SK-N-SH (cell line): Measurements from ENCODE around the gene MAP2K7. TPM values are rescaled to one million over a fixed set of nuclear protein-coding genes. Genes with fewer than 3 reads are reported as not detected.
A peak's percentile ranks its signal among the peaks of the same experiment; 100 is the strongest.

Source experiments
- CTCF ChIA-PET: fragments of 300-600, 350-600 bp; formaldehyde crosslinking; extraction: SDS; loops from one replicate; lab custom pipeline; 2021; lab: Yijun Ruan, JAX
- POLR2A ChIA-PET: fragments of 350-600 bp; sonication (Branson Sonifier 250); formaldehyde crosslinking; extraction: SDS; loops from one replicate; lab custom pipeline; 2020; ENCODE audit warnings: antibody characterized with exemption, inconsistent platforms; lab: Yijun Ruan, JAX
- DNase-seq: peaks from one replicate; pipeline ENCODE4 v3.0.0; 2012
- H2AFZ ChIP-seq: fragments of 200-600 bp; sonication (generic); 2 replicates; pipeline ENCODE4 v1.8.1; 2016; ENCODE audit warnings: antibody characterized with exemption, mild to moderate bottlenecking, low read depth
- H3F3A ChIP-seq: fragments of 200-600 bp; sonication (generic); replicated peaks from 2 replicates; pipeline ENCODE3; 2016; ENCODE audit warnings: antibody characterized with exemption, mild to moderate bottlenecking; ENCODE audit not compliant: insufficient read depth
- H3K27ac ChIP-seq, 2 experiments: fragments of 200-500 bp in 1 of 2; fragments of 200-600 bp in 1 of 2; sonication (Bioruptor generic) in 1 of 2; sonication (generic), shearing (Covaris generic) in 1 of 2; 2 replicates each; pipeline versions ENCODE4 v1.5.1 to v1.6.1; 2014 to 2016; ENCODE audit warnings: low read depth in 2 of 2, inconsistent platforms in 1 of 2, low read length in 1 of 2, mild to moderate bottlenecking in 1 of 2, mixed read lengths in 1 of 2
- H3K27me3 ChIP-seq: fragments of 200-600 bp; sonication (generic), shearing (Covaris generic); 2 replicates; pipeline ENCODE4 v1.6.1; 2016; ENCODE audit warnings: mixed run types; ENCODE audit not compliant: insufficient read depth
- H3K36me3 ChIP-seq, 2 experiments: fragments of 200-500 bp in 1 of 2; fragments of 200-600 bp in 1 of 2; sonication (Bioruptor generic) in 1 of 2; sonication (generic) in 1 of 2; replicated peaks in 1 of 2; 2 replicates each; pipeline versions ENCODE3 to v1.5.1; 2014 to 2016; ENCODE audit warnings: low read length in 1 of 2, mild to moderate bottlenecking in 1 of 2; ENCODE audit not compliant: insufficient read depth in 2 of 2, control insufficient read depth in 1 of 2
- H3K4me1 ChIP-seq, 2 experiments: fragments of 200-500 bp in 1 of 2; fragments of 200-600 bp in 1 of 2; sonication (Bioruptor generic) in 1 of 2; sonication (generic), shearing (Covaris generic) in 1 of 2; 2 replicates each; pipeline versions ENCODE4 v1.5.1 to v1.6.1; 2014 to 2016; ENCODE audit warnings: low read depth in 1 of 2, low read length in 1 of 2, mixed run types in 1 of 2; ENCODE audit not compliant: insufficient read depth in 2 of 2, control insufficient read depth in 1 of 2
- H3K4me2 ChIP-seq: fragments of 200-600 bp; sonication (generic), shearing (Covaris generic); 2 replicates; pipeline ENCODE4 v1.6.1; 2017; ENCODE audit warnings: mixed run types
- H3K4me3 ChIP-seq, 2 experiments: fragments of 200-500 bp in 1 of 2; fragments of 200-600 bp in 1 of 2; sonication (Bioruptor generic) in 1 of 2; sonication (generic), shearing (Covaris generic) in 1 of 2; 2 replicates each; pipeline versions ENCODE4 v1.5.1 to v1.8.1; 2014 to 2016; ENCODE audit warnings: low read depth in 2 of 2, inconsistent platforms in 1 of 2, low read length in 1 of 2, mild to moderate bottlenecking in 1 of 2, mixed read lengths in 1 of 2, moderate library complexity in 1 of 2
- H3K79me2 ChIP-seq: fragments of 200-600 bp; sonication (generic); 2 replicates; pipeline ENCODE4 v1.8.1; 2017; ENCODE audit warnings: mild to moderate bottlenecking; ENCODE audit not compliant: insufficient read depth
- H3K9ac ChIP-seq: fragments of 200-600 bp; sonication (generic); 2 replicates; pipeline ENCODE4 v1.6.1; 2017; ENCODE audit warnings: mixed run types
- H3K9me2 ChIP-seq: fragments of 200-600 bp; sonication (generic); 2 replicates; pipeline ENCODE4 v1.6.1; 2017; ENCODE audit warnings: mixed run types
- H3K9me3 ChIP-seq: fragments of 200-600 bp; sonication (generic); 2 replicates; pipeline ENCODE4 v1.6.1; 2017; ENCODE audit warnings: mixed run types, mild to moderate bottlenecking, moderate library complexity
- H4K20me1 ChIP-seq: fragments of 200-600 bp; sonication (generic); 2 replicates; pipeline ENCODE4 v1.6.1; 2017; ENCODE audit warnings: mild to moderate bottlenecking, mixed run types; ENCODE audit not compliant: insufficient read depth
- EP300 ChIP-seq, 2 experiments: IDR thresholded peaks; 2 replicates each; pipeline versions ENCODE4 v1.4.0 to v1.6.1; 2012; ENCODE audit warnings: borderline replicate concordance in 1 of 2, low read depth in 1 of 2, low read length in 1 of 2
- EZH2phosphoT487 ChIP-seq: fragments of 200-600 bp; sonication (generic); IDR thresholded peaks from 2 replicates; pipeline ENCODE4 v1.6.1; 2017; ENCODE audit warnings: low read depth, mixed run types, mild to moderate bottlenecking, antibody characterized with exemption, moderate library complexity, borderline replicate concordance
- FOXM1 ChIP-seq: IDR thresholded peaks from 2 replicates; pipeline ENCODE4 v1.4.0; 2012; ENCODE audit warnings: low read depth, mild to moderate bottlenecking
- GABPA ChIP-seq: IDR thresholded peaks from 2 replicates; pipeline ENCODE4 v1.4.0; 2012; ENCODE audit warnings: low read depth, mild to moderate bottlenecking
- MXI1 ChIP-seq: IDR thresholded peaks from 2 replicates; pipeline ENCODE4 v1.6.1; 2012; ENCODE audit warnings: mild to moderate bottlenecking, low read depth, low read length, improper control_type of control experiment
- NFIC ChIP-seq: IDR thresholded peaks from 2 replicates; pipeline ENCODE4 v1.4.0; 2012; ENCODE audit warnings: borderline replicate concordance
- PBX3 ChIP-seq: IDR thresholded peaks from 2 replicates; pipeline ENCODE4; 2012
- POLR2AphosphoS5 ChIP-seq: IDR thresholded peaks from 2 replicates; pipeline ENCODE4 v1.6.1; 2012; ENCODE audit warnings: low read depth, low read length
- SMC3 ChIP-seq: IDR thresholded peaks from 2 replicates; pipeline ENCODE4 v1.6.1; 2012; ENCODE audit warnings: low read depth, low read length, improper control_type of control experiment
- TEAD4 ChIP-seq: IDR thresholded peaks from 2 replicates; pipeline ENCODE4 v1.4.0; 2012; ENCODE audit warnings: mild to moderate bottlenecking, borderline replicate concordance; ENCODE audit not compliant: insufficient read depth
- USF2 ChIP-seq: fragments of 150-350 bp; IDR thresholded peaks from 2 replicates; pipeline ENCODE4 v1.6.1; 2017; ENCODE audit warnings: antibody characterized with exemption, low read length, low read depth, borderline replicate concordance
- YY1 ChIP-seq: IDR thresholded peaks from 2 replicates; pipeline ENCODE4 v1.4.0; 2012; ENCODE audit warnings: low read depth, mild to moderate bottlenecking
- WGBS: methylation state at CpG from one replicate; pipeline ENCODE4 v1.1.6; 2017; ENCODE audit warnings: low lambda C conversion rate; 5-methylcytosine and 5-hydroxymethylcytosine counted together
- polyA plus RNA-seq, 3 experiments: library from polyadenylated mRNA; depleted of rRNA; stranded (reverse); fragments of >200 nt; gene quantifications; 2 replicates each; pipeline ENCODE4 v1.2.3, GENCODE V29; 2012

MAP2K7 gene
- polyA plus RNA-seq, 1 of the 3 experiments (the other 2 are of a cell fraction), result 13.0 TPM

- Histone ChIP-seq H3K9ac (no peak overlapping the region), H3K27me3 (no peaks in the 10 kb centered on the region), H3K36me3 (peaks cover 19 to 28% of the 10 kb centered on the region in 2 experiments), H3K4me1 (peaks cover 0 to 6% of the 10 kb centered on the region in 2 experiments; a peak in 1 of 4 replicates), H3K27ac (no peak overlapping the region), H3K9me2 (no peaks in the 10 kb centered on the region), H3F3A (peaks cover 11% of the 10 kb centered on the region), H4K20me1 (no peaks in the 10 kb centered on the region), H3K9me3 (no peaks in the 10 kb centered on the region), H3K4me2 (no peak overlapping the region), H3K4me3 (no peak overlapping the region), H3K79me2 (peaks cover 37% of the 10 kb centered on the region), H2AFZ (no peak overlapping the region)
- TF ChIP-seq USF2 (no peak), FOXM1 (no peak), NFIC (no peak), PBX3 (no peak), TEAD4 (no peak), SMC3 (no peak), POLR2AphosphoS5 (no peak), EP300 (IDR thresholded peaks at IDR 0.05; ENCODE audit: borderline replicate concordance in 1 of 2, low read depth in 1 of 2, low read length in 1 of 2) (no peak)
- ChIA-PET POLR2A (no interaction called here), CTCF (interaction anchor here (1.2 to 4.4 kb wide), 3 partner anchors 12 to 19 kb away, joined by 3 to 69 read pairs (median 5); partner anchors contain the start of gene CTXN1)
- 91% methylated on average over 9 of the region's 13 CpGs for WGBS
- DNase-seq, result no peak
These were observed 37.2 kb downstream of the MAP2K7 start for GRCh38 chr19:7940841-7941240.

- no peaks in the 10 kb centered on the region for H3K27me3 ChIP-seq
- H3K79me2 ChIP-seq, result peaks cover 37% of the 10 kb centered on the region
- H3K9me2 ChIP-seq, result no peaks in the 10 kb centered on the region
- H3K4me1 ChIP-seq, result peaks cover 0 to 6% of the 10 kb centered on the region in 2 experiments; a peak in 1 of 4 replicates
- H2AFZ ChIP-seq, result no peak overlapping the region
- H3F3A ChIP-seq, result peaks cover 11% of the 10 kb centered on the region
- H3K36me3 ChIP-seq, result peaks cover 19 to 22% of the 10 kb centered on the region in 2 experiments
- 89% methylated on average over 16 of the region's 19 CpGs for WGBS
- H4K20me1 ChIP-seq, result no peaks in the 10 kb centered on the region
- TF ChIP-seq TEAD4 (no peak), MXI1 (no peak), GABPA (no peak), EZH2phosphoT487 (no peak), YY1 (no peak)
- TF ChIP-seq, all 33 proteins: peak for 0
- POLR2A ChIA-PET, result interaction anchor here (1.1 kb wide), 1 partner anchor 13 kb away, joined by 4 read pairs; no protein-coding TSS in a partner anchor
- Histone ChIP-seq H3K4me3 (peak overlapping the region in 1 of 2 experiments; percentile 74; a peak in 2 of 4 replicates), H3K27ac (no peak overlapping the region), H3K9ac (peak overlapping the region; percentile 87; the same call in 1 of the 2 replicates), H3K9me3 (no peaks in the 10 kb centered on the region), H3K4me2 (peak overlapping the region; percentile 80)
- DNase-seq, result no peak
- CTCF ChIA-PET, result interaction anchor here (1.3 to 4.4 kb wide), 2 partner anchors 13 to 19 kb away, joined by 5 to 69 read pairs; partner anchors contain the start of gene CTXN1
These were observed 38.4 kb downstream of the MAP2K7 start for GRCh38 chr19:7941895-7942596.
